ENCODE measurements around the gene LCN10. TPM values are rescaled to one million over a fixed set of nuclear protein-coding genes. Genes with fewer than 3 reads are reported as not detected.

The LCN10 gene
- total and polyA plus RNA-seq, 2 of the 13 experiments (the other 11 are each of a cell fraction or from before 2014, with no cell fraction given): 0.53 to 0.61 TPM

GRCh38 chr9:136703276-136703860 is 39.4 kb downstream of the LCN10 start:
- POLR2A ChIA-PET: no interaction called here
- Histone ChIP-seq H3K36me3 (replicated peaks in 1 of 2; ENCODE audit: control insufficient read depth in 1 of 2, insufficient read depth in 2 of 2, low read length in 2 of 2) (no peaks in the 10 kb centered on the region), H3K9ac (ENCODE audit: insufficient read depth, low read depth, low read length) (no peak overlapping the region), H4K20me1 (ENCODE audit: insufficient read depth, low read length) (no peaks in the 10 kb centered on the region), H3K79me2 (ENCODE audit: insufficient read depth, low read length) (no peaks in the 10 kb centered on the region), H3K9me3 (ENCODE audit: low read length) (no peaks in the 10 kb centered on the region), H2AFZ (ENCODE audit: low read length) (no peak overlapping the region), H3K27ac (ENCODE audit: extremely low read length, insufficient read depth, low read length) (no peak overlapping the region), H3K27me3 (ENCODE audit: control insufficient read depth in 1 of 2, insufficient read depth in 2 of 2, low read length in 2 of 2) (peaks cover 13 to 36% of the 10 kb centered on the region in 2 experiments; a peak in 4 of 5 replicates), H3K4me2 (ENCODE audit: low read depth, low read length) (no peak overlapping the region), H3K4me3 (replicated peaks in 1 of 3; ENCODE audit: insufficient read depth in 1 of 3, low read depth in 2 of 3, low read length in 3 of 3) (no peak overlapping the region), H3K4me1 (ENCODE audit: insufficient read depth, low read length) (peaks cover 31% of the 10 kb centered on the region)
- no peak for ATAC-seq
- in situ Hi-C loops (cut with HindIII; ENCODE audit: extremely low pct_ligation_motif_present, low pct_unique_long_range_greater_than_20kb): no loop called here
- WGBS (ENCODE audit: low lambda C conversion rate): 60% methylated on average over 12 of the region's 12 CpGs
- no TSS peak for BruUV-seq (replicated peaks)
- no peak for DNase-seq (ENCODE audit: low spot score)
- no peak for FAIRE-seq
- CTCF ChIA-PET (ENCODE audit: low intra/inter-chr PET ratio, low total read pairs): no interaction called here
- no peak for TF ChIP-seq CBFB (CRISPR knock-in tag; IDR thresholded peaks at IDR 0.05)
- no peak for TF ChIP-seq ZNF292 (CRISPR knock-in tag; IDR thresholded peaks at IDR 0.05; ENCODE audit: borderline replicate concordance, low read depth)
- no peak for TF ChIP-seq PPARG (CRISPR knock-in tag; conservative IDR thresholded peaks at IDR 0.05)
- TF ChIP-seq PBX3 (CRISPR knock-in tag; IDR thresholded peaks at IDR 0.05; ENCODE audit: borderline replicate concordance): no peak
- TF ChIP-seq ZBTB7A (CRISPR knock-in tag; IDR thresholded peaks at IDR 0.05): no peak
- TF ChIP-seq FOXP1 (IDR thresholded peaks at IDR 0.05): no peak
- TF ChIP-seq FOXP1 (CRISPR knock-in tag; IDR thresholded peaks at IDR 0.05): no peak
- no peak for TF ChIP-seq ZBTB25 (CRISPR knock-in tag; IDR thresholded peaks at IDR 0.05)
- TF ChIP-seq ZFP37 (CRISPR knock-in tag; IDR thresholded peaks at IDR 0.05; ENCODE audit: borderline replicate concordance): no peak
- no peak for TF ChIP-seq HDAC6 (IDR thresholded peaks at IDR 0.05; ENCODE audit: low read depth, low read length)
- no peak for TF ChIP-seq ZNF510 (CRISPR knock-in tag; IDR thresholded peaks at IDR 0.05; ENCODE audit: low read depth)
- no peak for TF ChIP-seq GPBP1L1 (CRISPR knock-in tag; IDR thresholded peaks at IDR 0.05)
- no peak for TF ChIP-seq ZSCAN20 (CRISPR knock-in tag; IDR thresholded peaks at IDR 0.05; ENCODE audit: borderline replicate concordance)
- TF ChIP-seq E2F5 (CRISPR knock-in tag; conservative IDR thresholded peaks at IDR 0.05): no peak
- intact Hi-C loops (cut with micrococcal nuclease; ENCODE audit: unreplicated experiment): no loop called here
